KMS-11 (cell line): ENCODE results near the gene ITGA7.

Experiments
- H2AFZ ChIP-seq: fragments of 200-600 bp; sonication (generic); 2 replicates; pipeline ENCODE4 v1.6.1; 2016; ENCODE audit warnings: antibody characterized with exemption, mixed run types, low read depth
- H3K27ac ChIP-seq: fragments of 200-600 bp; sonication (generic); 2 replicates; pipeline ENCODE4 v1.6.1; 2016; ENCODE audit warnings: mild to moderate bottlenecking, mixed run types
- H3K27me3 ChIP-seq: fragments of 200-600 bp; sonication (generic); 2 replicates; pipeline ENCODE4 v1.6.1; 2017; ENCODE audit warnings: mild to moderate bottlenecking, low read depth, mixed run types, moderate library complexity; ENCODE audit not compliant: insufficient read depth
- H3K36me3 ChIP-seq: fragments of 200-600 bp; sonication (generic); 2 replicates; pipeline ENCODE4 v1.6.1; 2017; ENCODE audit warnings: mild to moderate bottlenecking, mixed run types; ENCODE audit not compliant: insufficient read depth
- H3K4me1 ChIP-seq: fragments of 200-600 bp; sonication (generic); 2 replicates; pipeline ENCODE4 v1.6.1; 2016; ENCODE audit warnings: mild to moderate bottlenecking, low read depth, mixed run types; ENCODE audit not compliant: poor library complexity, severe bottlenecking
- H3K4me2 ChIP-seq: fragments of 200-600 bp; sonication (generic); 2 replicates; pipeline ENCODE4 v1.7.0; 2016; ENCODE audit warnings: mild to moderate bottlenecking, mixed run types
- H3K4me3 ChIP-seq: fragments of 200-600 bp; sonication (generic); IDR thresholded peaks from 2 replicates; pipeline ENCODE4 v1.6.1; 2017; ENCODE audit warnings: low read depth, low read length, mixed read lengths; ENCODE audit not compliant: insufficient read depth
- H3K79me2 ChIP-seq: fragments of 200-600 bp; sonication (generic); 2 replicates; pipeline ENCODE4 v1.6.1; 2016; ENCODE audit warnings: low read depth, mixed run types; ENCODE audit not compliant: insufficient read depth
- H3K9ac ChIP-seq: fragments of 200-600 bp; sonication (generic); 2 replicates; pipeline ENCODE4 v1.6.1; 2016; ENCODE audit warnings: mild to moderate bottlenecking, mixed run types
- H4K20me1 ChIP-seq: fragments of 200-600 bp; sonication (generic); 2 replicates; pipeline ENCODE4 v1.6.1; 2016; ENCODE audit warnings: mild to moderate bottlenecking, mixed run types; ENCODE audit not compliant: insufficient read depth
- CTCF ChIP-seq: fragments of 200-600 bp; sonication (generic); conservative IDR thresholded peaks from 2 replicates; pipeline ENCODE4 v1.6.1; 2017; ENCODE audit warnings: low read depth, mild to moderate bottlenecking, antibody characterized with exemption, low read length, moderate library complexity, mixed read lengths

The ITGA7 gene

GRCh38 chr12:55642267-55642666 lies 65.4 kb downstream of the ITGA7 start:
- no peak overlapping the region for H2AFZ ChIP-seq
- H3K4me2 ChIP-seq, result no peak overlapping the region
- H3K79me2 ChIP-seq, result no peaks in the 10 kb centered on the region

GRCh38 chr12:55641595-55641994 lies 66.1 kb downstream of the ITGA7 start:
- H4K20me1 ChIP-seq, result no peaks in the 10 kb centered on the region
- H3K4me3 ChIP-seq, result no peak overlapping the region
- peaks cover 3% of the 10 kb centered on the region for H3K4me1 ChIP-seq
- TF ChIP-seq CTCF, result no peak
- no peak overlapping the region for H2AFZ ChIP-seq
- H3K27me3 ChIP-seq, result no peaks in the 10 kb centered on the region
- no peak overlapping the region for H3K27ac ChIP-seq
- no peaks in the 10 kb centered on the region for H3K79me2 ChIP-seq
- no peak overlapping the region for H3K9ac ChIP-seq
- H3K36me3 ChIP-seq, result no peaks in the 10 kb centered on the region
- no peak overlapping the region for H3K4me2 ChIP-seq

More at GRCh38 chr12:55642267-55642666, 65.4 kb downstream of the ITGA7 start:
- H3K4me1 ChIP-seq, result peaks cover 5% of the 10 kb centered on the region
- H3K27ac ChIP-seq, result no peak overlapping the region
- no peak overlapping the region for H3K9ac ChIP-seq
- H3K36me3 ChIP-seq, result no peaks in the 10 kb centered on the region
- H3K27me3 ChIP-seq, result no peaks in the 10 kb centered on the region
- H4K20me1 ChIP-seq, result no peaks in the 10 kb centered on the region
- TF ChIP-seq CTCF, result no peak
- H3K4me3 ChIP-seq, result no peak overlapping the region

- H4K20me1 ChIP-seq, result no peaks in the 10 kb centered on the region
- no peaks in the 10 kb centered on the region for H3K4me1 ChIP-seq
- no peaks in the 10 kb centered on the region for H3K27me3 ChIP-seq
- H3K27ac ChIP-seq, result no peak overlapping the region
- no peak for TF ChIP-seq CTCF
- no peak overlapping the region for H3K9ac ChIP-seq
- no peaks in the 10 kb centered on the region for H3K79me2 ChIP-seq
- H3K4me2 ChIP-seq, result no peak overlapping the region
- H3K4me3 ChIP-seq, result no peak overlapping the region
- H3K36me3 ChIP-seq, result no peaks in the 10 kb centered on the region
- H2AFZ ChIP-seq, result no peak overlapping the region
Observed at GRCh38 chr12:55637467-55637866, 70.2 kb downstream of the ITGA7 start.

GRCh38 chr12:55636853-55637252 lies 70.9 kb downstream of the ITGA7 start, which contains the start of gene OR10P1:
Gene OR10P1, plus strand, starts transcription at chr12:55636892. Its CDS starts 0 bp downstream, at chr12:55636892.
- no peaks in the 10 kb centered on the region for H3K36me3 ChIP-seq
- no peak within 1 kb of the TSS for H2AFZ ChIP-seq
- no peaks in the 10 kb centered on the region for H3K27me3 ChIP-seq
- TF ChIP-seq CTCF, result no peak
- H3K79me2 ChIP-seq, result no peaks in the 10 kb centered on the region
- no peak within 1 kb of the TSS for H3K27ac ChIP-seq
- no peaks in the 10 kb centered on the region for H4K20me1 ChIP-seq
- H3K4me2 ChIP-seq, result no peak within 1 kb of the TSS
- H3K4me3 ChIP-seq, result no peak within 1 kb of the TSS
- no peak within 1 kb of the TSS for H3K9ac ChIP-seq
- H3K4me1 ChIP-seq, result no peaks in the 10 kb centered on the region
